Transverse colon (tissue), 4 donors: ENCODE data around the gene GRM7. TPM values are rescaled to one million over a fixed set of nuclear protein-coding genes. Genes with fewer than 3 reads are reported as not detected.

Experiments
- DNase-seq: peaks from one replicate; pipeline ENCODE4 v3.0.0-alpha.2; 2019
- H3K27ac ChIP-seq, 4 donors: fragments of 200-600 bp; sonication (generic); 2 replicates each; pipeline ENCODE4 v1.5.1; 2016 to 2018; ENCODE audit warnings: inconsistent platforms in 4 of 4
- H3K27me3 ChIP-seq: fragments of 200-600 bp; sonication (generic); 2 replicates; pipeline ENCODE4 v1.5.1; 2017; ENCODE audit warnings: inconsistent platforms
- H3K36me3 ChIP-seq, 4 donors: fragments of 200-600 bp; sonication (generic); 2 replicates each; pipeline ENCODE4 v1.5.1; 2017 to 2019; ENCODE audit warnings: inconsistent platforms in 4 of 4
- H3K4me1 ChIP-seq, 4 donors: fragments of 200-600 bp; sonication (generic); 2 replicates each; pipeline ENCODE4 v1.5.1; 2017 to 2020; ENCODE audit warnings: inconsistent platforms in 4 of 4
- H3K4me3 ChIP-seq, 4 donors: fragments of 200-600 bp; sonication (generic); 1 replicate in 1 of 4; 2 replicates in 3 of 4; pipeline versions ENCODE4 v1.5.1 to v1.6.1; 2017 to 2019; ENCODE audit warnings: inconsistent platforms in 4 of 4
- H3K9me3 ChIP-seq, 2 donors: fragments of 200-600 bp; sonication (generic); 2 replicates each; pipeline ENCODE4 v1.5.1; 2017 to 2019; ENCODE audit warnings: inconsistent platforms in 2 of 2
- EP300 ChIP-seq: sonication (generic); formaldehyde crosslinking; IDR thresholded peaks from one replicate; pipeline ENCODE4 v1.6.1; 2017; ENCODE audit warnings: antibody characterized with exemption, low read depth
- POLR2A ChIP-seq: fragments of 450-650 bp; IDR thresholded peaks from one replicate; pipeline ENCODE4 v1.6.1; 2016; ENCODE audit warnings: antibody characterized with exemption, mild to moderate bottlenecking, moderate library complexity
- POLR2AphosphoS5 ChIP-seq, 3 donors: sonication (generic); formaldehyde crosslinking; IDR thresholded peaks; one replicate each; pipeline ENCODE4 v1.6.1; 2016; ENCODE audit warnings: antibody characterized with exemption in 3 of 3
- WGBS, 2 donors: methylation state at CpG; one replicate each; pipeline ENCODE4 v1.1.5; 2018; ENCODE audit warnings: low coverage in 1 of 2; 5-methylcytosine and 5-hydroxymethylcytosine counted together
- in situ Hi-C, 4 donors: fragments of 200-750 bp; cut with MboI; loops; one replicate each; pipeline versions ENCODE4 v1.15.0 to v1.15.1; 2017; ENCODE audit warnings: low sequenced_read_pairs in 3 of 4, low pct_ligation_motif_present in 1 of 4, low pct_unique_long_range_greater_than_20kb in 1 of 4
- intact Hi-C: fragments of 100-400 bp; cut with DNase I; formaldehyde crosslinking; loops from one replicate; pipeline ENCODE4 v1.15.1; 2023; ENCODE audit warnings: low total_unique reads
- total RNA-seq, 4 donors: library from RNA; depleted of rRNA; stranded (reverse); fragments of >200 nt; gene quantifications; one replicate each; pipeline ENCODE4 v1.1.0, GENCODE V29; 2016
- TF ChIP-seq, protein P1 (sequence below), 5 experiments: fragments of 200-600 bp in 3 of 5; fragments of 450-650 bp in 2 of 5; sonication (generic) in 3 of 5; IDR thresholded peaks; 1 replicate in 2 of 5; 2 replicates in 3 of 5; pipeline ENCODE4 v1.5.1; 2016 to 2017; ENCODE audit warnings: antibody characterized with exemption in 5 of 5, inconsistent platforms in 3 of 5, mild to moderate bottlenecking in 2 of 5, moderate library complexity in 1 of 5

GRM7 gene
- total RNA-seq, 4 donors from 2014 or later = 0.14 to 0.20 (median 0.16) TPM; not detected in 1

DNA sequence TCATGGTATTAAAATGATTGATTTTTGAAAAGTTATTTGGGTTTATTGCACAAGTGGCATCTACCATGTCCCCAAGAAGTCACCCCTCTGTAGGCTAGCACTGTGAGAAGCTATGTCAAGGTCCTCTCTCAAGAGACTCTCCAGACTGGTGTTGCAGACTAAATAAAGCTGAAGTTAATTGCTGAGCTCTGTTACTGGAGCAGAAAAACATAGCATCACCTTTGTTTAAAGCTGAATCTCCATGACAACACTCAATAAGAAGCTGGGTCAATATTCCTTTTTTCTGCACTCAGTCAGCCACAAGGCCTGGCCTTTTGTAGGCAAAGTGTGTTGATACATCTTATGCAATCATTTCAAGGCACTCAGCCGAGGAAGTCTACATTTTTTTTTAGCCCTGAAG lies 834.1 kb downstream of the GRM7 start:
- TF ChIP-seq EP300 (no peak), POLR2AphosphoS5 (IDR thresholded peaks at IDR 0.05) (no peak), POLR2A (no peak)
- TF ChIP-seq, protein P1, sequence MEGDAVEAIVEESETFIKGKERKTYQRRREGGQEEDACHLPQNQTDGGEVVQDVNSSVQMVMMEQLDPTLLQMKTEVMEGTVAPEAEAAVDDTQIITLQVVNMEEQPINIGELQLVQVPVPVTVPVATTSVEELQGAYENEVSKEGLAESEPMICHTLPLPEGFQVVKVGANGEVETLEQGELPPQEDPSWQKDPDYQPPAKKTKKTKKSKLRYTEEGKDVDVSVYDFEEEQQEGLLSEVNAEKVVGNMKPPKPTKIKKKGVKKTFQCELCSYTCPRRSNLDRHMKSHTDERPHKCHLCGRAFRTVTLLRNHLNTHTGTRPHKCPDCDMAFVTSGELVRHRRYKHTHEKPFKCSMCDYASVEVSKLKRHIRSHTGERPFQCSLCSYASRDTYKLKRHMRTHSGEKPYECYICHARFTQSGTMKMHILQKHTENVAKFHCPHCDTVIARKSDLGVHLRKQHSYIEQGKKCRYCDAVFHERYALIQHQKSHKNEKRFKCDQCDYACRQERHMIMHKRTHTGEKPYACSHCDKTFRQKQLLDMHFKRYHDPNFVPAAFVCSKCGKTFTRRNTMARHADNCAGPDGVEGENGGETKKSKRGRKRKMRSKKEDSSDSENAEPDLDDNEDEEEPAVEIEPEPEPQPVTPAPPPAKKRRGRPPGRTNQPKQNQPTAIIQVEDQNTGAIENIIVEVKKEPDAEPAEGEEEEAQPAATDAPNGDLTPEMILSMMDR (IDR thresholded peaks at IDR 0.05) = no peak
- no peak for DNase-seq
- Histone ChIP-seq H3K4me1 (no peaks in the 10 kb centered on the region), H3K36me3 (no peaks in the 10 kb centered on the region), H3K4me3 (no peak overlapping the region), H3K27me3 (no peaks in the 10 kb centered on the region), H3K27ac (no peak overlapping the region), H3K9me3 (no peaks in the 10 kb centered on the region)
- in situ Hi-C loops (no loop called here), intact Hi-C loops (no loop called here)
- 40 to 67% methylated on average over 1 of the region's 1 CpG for WGBS, 2 donors

DNA sequence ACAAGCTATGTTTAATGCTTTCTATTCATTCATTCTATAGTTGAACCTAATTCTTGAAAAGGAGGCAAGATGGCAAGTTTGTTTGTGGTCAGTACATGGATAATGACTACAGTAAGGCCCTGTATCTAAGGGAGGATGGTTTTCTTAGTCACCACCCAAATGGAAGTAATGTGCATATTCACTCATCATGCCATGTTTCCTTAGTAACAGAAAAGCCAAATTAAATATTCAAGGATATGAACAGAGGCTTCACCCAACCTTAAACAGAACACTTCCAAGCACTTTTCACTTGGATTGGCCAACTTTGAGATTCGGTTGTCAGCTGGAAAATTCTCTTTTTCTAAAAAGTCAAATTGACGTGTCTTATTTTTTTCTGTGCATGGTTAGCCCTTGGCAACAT lies 835.4 kb downstream of the GRM7 start:
- in situ Hi-C loops = no loop called here
- Histone ChIP-seq H3K9me3 (no peaks in the 10 kb centered on the region), H3K36me3 (no peaks in the 10 kb centered on the region), H3K27me3 (no peaks in the 10 kb centered on the region), H3K4me1 (no peaks in the 10 kb centered on the region), H3K4me3 (no peak overlapping the region), H3K27ac (no peak overlapping the region)
- 77 to 95% methylated on average over 2 of the region's 2 CpGs for WGBS, 2 donors
- DNase-seq = no peak
- intact Hi-C loops = no loop called here
- TF ChIP-seq EP300 (no peak), POLR2A (no peak), POLR2AphosphoS5 (IDR thresholded peaks at IDR 0.05) (no peak)
- TF ChIP-seq, protein P1 (IDR thresholded peaks at IDR 0.05) = no peak

DNA sequence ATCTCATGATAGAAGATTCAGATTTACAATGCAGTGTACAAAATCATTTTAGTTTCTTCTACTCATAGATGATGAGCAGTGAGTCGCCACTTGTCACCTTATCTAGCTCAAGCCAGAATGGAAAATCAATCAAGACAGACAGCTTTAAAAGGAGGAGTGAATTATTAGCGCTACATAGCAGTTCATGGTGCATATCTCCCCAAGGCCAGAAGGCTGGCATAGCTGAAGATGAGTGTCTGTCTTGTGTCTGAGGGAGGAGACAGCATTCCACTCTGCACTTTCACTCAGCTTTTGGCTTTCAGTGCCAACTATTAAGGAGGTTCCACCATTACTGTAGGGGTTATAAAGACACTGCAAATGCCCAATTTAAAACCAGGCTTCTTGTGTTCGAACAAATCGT lies 836.6 kb downstream of the GRM7 start:
- H3K36me3 ChIP-seq = no peaks in the 10 kb centered on the region
- in situ Hi-C loops = no loop called here
- no peaks in the 10 kb centered on the region for H3K9me3 ChIP-seq
- TF ChIP-seq POLR2A = no peak
- TF ChIP-seq, protein P1 (IDR thresholded peaks at IDR 0.05) = no peak
- no peak for TF ChIP-seq EP300
- no peak for TF ChIP-seq POLR2AphosphoS5 (IDR thresholded peaks at IDR 0.05)
- H3K27ac ChIP-seq = no peak overlapping the region
- intact Hi-C loops = no loop called here
- no peak for DNase-seq
- H3K4me3 ChIP-seq = no peak overlapping the region
- 70% methylated on average over 4 of the region's 4 CpGs; no CpG with 5 or more reads in 1 of the 2 donors for WGBS, 2 donors
- H3K27me3 ChIP-seq = no peaks in the 10 kb centered on the region
- no peaks in the 10 kb centered on the region for H3K4me1 ChIP-seq

DNA sequence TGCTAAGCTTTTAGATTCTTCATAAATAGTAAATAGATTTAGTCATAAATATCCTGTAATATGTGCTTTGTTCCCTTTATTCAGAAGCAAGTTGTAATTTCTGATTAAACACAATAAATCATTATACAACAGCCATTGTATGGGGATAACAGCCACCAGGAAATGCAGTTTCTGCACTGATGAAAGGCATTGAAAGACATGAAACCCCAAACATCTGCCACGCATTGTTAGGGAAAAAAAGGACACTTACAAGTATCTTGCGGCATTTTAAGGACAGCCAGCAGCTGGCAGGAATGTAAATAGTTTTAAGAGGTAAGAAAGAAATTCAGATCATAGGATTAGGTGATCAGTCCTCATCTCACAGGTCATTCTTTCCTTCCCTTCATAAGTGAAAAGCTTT lies 839.6 kb downstream of the GRM7 start:
- no peaks in the 10 kb centered on the region for H3K27me3 ChIP-seq
- intact Hi-C loops = no loop called here
- no peaks in the 10 kb centered on the region for H3K4me1 ChIP-seq
- no peak for DNase-seq
- no peaks in the 10 kb centered on the region for H3K36me3 ChIP-seq
- in situ Hi-C loops = no loop called here
- 20 to 50% methylated on average over 1 to 2 of the region's 2 CpGs for WGBS, 2 donors
- no peak overlapping the region for H3K4me3 ChIP-seq
- TF ChIP-seq, protein P1 (IDR thresholded peaks at IDR 0.05) = no peak
- TF ChIP-seq EP300 (no peak), POLR2A (no peak), POLR2AphosphoS5 (IDR thresholded peaks at IDR 0.05) (no peak)
- no peaks in the 10 kb centered on the region for H3K9me3 ChIP-seq
- no peak overlapping the region for H3K27ac ChIP-seq
